Hematopoietic multipotent progenitor cell treated with erythropoietin and hydrocortisone succinate and interleukin-3 and kit ligand, for 17 days (in vitro differentiated cells): ENCODE results near the gene AP4B1.
"Not testable (repeated sequence)": the region's sequence is repeated elsewhere in the genome, so short reads cannot be mapped to it uniquely, and the experiment has no call there.

Experiments
- DNase-seq: peaks from one replicate; pipeline ENCODE4 v3.0.0-alpha.2; 2015; ENCODE audit warnings: low spot score

The AP4B1 gene

GRCh38 chr1:113857776-113858175 is 46.8 kb downstream of the AP4B1 start:
- DNase-seq = no peak

GRCh38 chr1:113856401-113856790 is 48.2 kb downstream of the AP4B1 start:
- DNase-seq = no peak

- DNase-seq = no peak
These were observed 48.8 kb downstream of the AP4B1 start for GRCh38 chr1:113855630-113856400.

- DNase-seq = no peak
These were observed 50.4 kb downstream of the AP4B1 start for GRCh38 chr1:113854234-113854633.

- not testable (repeated sequence) for DNase-seq
These were observed 51.9 kb downstream of the AP4B1 start for GRCh38 chr1:113852694-113853093.

- DNase-seq = no peak
These were observed 54.3 kb downstream of the AP4B1 start for GRCh38 chr1:113850127-113850796.

GRCh38 chr1:113849072-113849471 is 55.5 kb downstream of the AP4B1 start:
- DNase-seq = no peak

- DNase-seq = no peak
These were observed 58.1 kb downstream of the AP4B1 start for GRCh38 chr1:113846391-113847035.
